PC-3 (cell line): ENCODE measurements around the gene GRHL3.

Source experiments
- EZH2 ChIP-seq: fragments of 300-600 bp; sonication (generic); IDR thresholded peaks from one replicate; pipeline ENCODE4 v1.6.1; 2017; ENCODE audit warnings: antibody characterized with exemption, mild to moderate bottlenecking, low read length; ENCODE audit not compliant: unreplicated experiment
- TF ChIP-seq, protein P1 (sequence below): fragments of 300-600 bp; sonication (generic); conservative IDR thresholded peaks from 2 replicates; pipeline ENCODE4 v1.5.1; 2017; ENCODE audit warnings: antibody characterized with exemption, low read depth, mild to moderate bottlenecking, low read length

DNA sequence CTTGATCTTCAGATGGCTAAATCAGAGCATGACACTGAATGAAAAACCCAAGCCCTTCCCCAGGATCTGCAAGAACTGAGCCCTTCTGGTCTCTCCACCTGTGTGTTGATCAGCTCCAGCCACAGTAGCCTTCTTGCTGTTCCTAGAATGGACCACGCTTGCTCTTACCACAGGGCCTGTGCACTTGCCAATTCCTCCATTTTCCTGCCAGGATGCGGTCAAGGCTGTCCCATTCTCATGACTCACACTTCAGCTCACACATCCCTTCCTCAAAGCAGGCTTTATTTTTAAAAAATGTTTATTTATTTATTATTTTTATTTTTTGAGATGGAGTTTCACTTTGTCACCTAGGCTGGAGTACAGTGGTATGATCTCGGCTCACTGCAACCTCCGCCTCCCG is 43.6 kb upstream of the GRHL3 start:
- TF ChIP-seq, protein P1, sequence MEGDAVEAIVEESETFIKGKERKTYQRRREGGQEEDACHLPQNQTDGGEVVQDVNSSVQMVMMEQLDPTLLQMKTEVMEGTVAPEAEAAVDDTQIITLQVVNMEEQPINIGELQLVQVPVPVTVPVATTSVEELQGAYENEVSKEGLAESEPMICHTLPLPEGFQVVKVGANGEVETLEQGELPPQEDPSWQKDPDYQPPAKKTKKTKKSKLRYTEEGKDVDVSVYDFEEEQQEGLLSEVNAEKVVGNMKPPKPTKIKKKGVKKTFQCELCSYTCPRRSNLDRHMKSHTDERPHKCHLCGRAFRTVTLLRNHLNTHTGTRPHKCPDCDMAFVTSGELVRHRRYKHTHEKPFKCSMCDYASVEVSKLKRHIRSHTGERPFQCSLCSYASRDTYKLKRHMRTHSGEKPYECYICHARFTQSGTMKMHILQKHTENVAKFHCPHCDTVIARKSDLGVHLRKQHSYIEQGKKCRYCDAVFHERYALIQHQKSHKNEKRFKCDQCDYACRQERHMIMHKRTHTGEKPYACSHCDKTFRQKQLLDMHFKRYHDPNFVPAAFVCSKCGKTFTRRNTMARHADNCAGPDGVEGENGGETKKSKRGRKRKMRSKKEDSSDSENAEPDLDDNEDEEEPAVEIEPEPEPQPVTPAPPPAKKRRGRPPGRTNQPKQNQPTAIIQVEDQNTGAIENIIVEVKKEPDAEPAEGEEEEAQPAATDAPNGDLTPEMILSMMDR, result no peak
- no peak for TF ChIP-seq EZH2
